ENCODE measurements around the gene TBC1D22A. TPM values are rescaled to one million over a fixed set of nuclear protein-coding genes. Genes with fewer than 3 reads are reported as not detected.

TBC1D22A gene
- total and polyA plus RNA-seq, 2 experiments from 2014 or later: 15.3 to 19.8 TPM

GRCh38 chr22:46934172-46934745, 171.8 kb downstream of the TBC1D22A start:
- peaks cover 3% of the 10 kb centered on the region for H3K79me2 ChIP-seq
- peaks cover 36% of the 10 kb centered on the region for H3K4me1 ChIP-seq (ENCODE audit: insufficient read depth)
- H3K9me2 ChIP-seq (replicated peaks; ENCODE audit: insufficient read depth): no peaks in the 10 kb centered on the region
- no peak for DNase-seq (ENCODE audit: low spot score)
- no peaks in the 10 kb centered on the region for H3K36me3 ChIP-seq (replicated peaks; ENCODE audit: insufficient read depth, low read depth)
- no peak overlapping the region for H3K4me3 ChIP-seq
- peak overlapping the region; percentile 49 for H3K4me2 ChIP-seq
- no peaks in the 10 kb centered on the region for H3K9me3 ChIP-seq (ENCODE audit: low read depth)
- WGBS (ENCODE audit: low lambda C conversion rate, missing lambda C conversion rate): 93% methylated on average over 14 of the region's 14 CpGs
- peak overlapping the region; percentile 98 for H3K27ac ChIP-seq
- H2AFZ ChIP-seq: no peak overlapping the region
- TF ChIP-seq EZH2 (IDR thresholded peaks at IDR 0.05; ENCODE audit: borderline replicate concordance): no peak
- no peak for TF ChIP-seq EZH2phosphoT487 (IDR thresholded peaks at IDR 0.05; ENCODE audit: low read depth, severe bottlenecking, unreplicated experiment)
- no peak for TF ChIP-seq CTCF (IDR thresholded peaks at IDR 0.05; ENCODE audit: poor library complexity)
- no peaks in the 10 kb centered on the region for H4K20me1 ChIP-seq (ENCODE audit: insufficient read depth, poor library complexity, severe bottlenecking)
- H3K27me3 ChIP-seq: no peaks in the 10 kb centered on the region

GRCh38 chr22:46934746-46935491, 172.5 kb downstream of the TBC1D22A start:
- H3K9me3 ChIP-seq (ENCODE audit: low read depth): no peaks in the 10 kb centered on the region
- H3K79me2 ChIP-seq: peaks cover 3% of the 10 kb centered on the region
- peaks cover 36% of the 10 kb centered on the region for H3K4me1 ChIP-seq (ENCODE audit: insufficient read depth)
- no peaks in the 10 kb centered on the region for H3K36me3 ChIP-seq (replicated peaks; ENCODE audit: insufficient read depth, low read depth)
- H4K20me1 ChIP-seq (ENCODE audit: insufficient read depth, poor library complexity, severe bottlenecking): no peaks in the 10 kb centered on the region
- H3K4me3 ChIP-seq: no peak overlapping the region
- peak; percentile 87 for DNase-seq (ENCODE audit: low spot score)
- H3K4me2 ChIP-seq: peak overlapping the region; percentile 49
- TF ChIP-seq EZH2phosphoT487 (IDR thresholded peaks at IDR 0.05; ENCODE audit: low read depth, severe bottlenecking, unreplicated experiment) (no peak), CTCF (IDR thresholded peaks at IDR 0.05; ENCODE audit: poor library complexity) (no peak), EZH2 (IDR thresholded peaks at IDR 0.05; ENCODE audit: borderline replicate concordance) (no peak)
- no peaks in the 10 kb centered on the region for H3K9me2 ChIP-seq (replicated peaks; ENCODE audit: insufficient read depth)
- H3K27me3 ChIP-seq: no peaks in the 10 kb centered on the region
- H2AFZ ChIP-seq: no peak overlapping the region
- H3K27ac ChIP-seq: peak overlapping the region; percentile 98
- WGBS (ENCODE audit: low lambda C conversion rate, missing lambda C conversion rate): 74% methylated on average over 14 of the region's 14 CpGs

DNA sequence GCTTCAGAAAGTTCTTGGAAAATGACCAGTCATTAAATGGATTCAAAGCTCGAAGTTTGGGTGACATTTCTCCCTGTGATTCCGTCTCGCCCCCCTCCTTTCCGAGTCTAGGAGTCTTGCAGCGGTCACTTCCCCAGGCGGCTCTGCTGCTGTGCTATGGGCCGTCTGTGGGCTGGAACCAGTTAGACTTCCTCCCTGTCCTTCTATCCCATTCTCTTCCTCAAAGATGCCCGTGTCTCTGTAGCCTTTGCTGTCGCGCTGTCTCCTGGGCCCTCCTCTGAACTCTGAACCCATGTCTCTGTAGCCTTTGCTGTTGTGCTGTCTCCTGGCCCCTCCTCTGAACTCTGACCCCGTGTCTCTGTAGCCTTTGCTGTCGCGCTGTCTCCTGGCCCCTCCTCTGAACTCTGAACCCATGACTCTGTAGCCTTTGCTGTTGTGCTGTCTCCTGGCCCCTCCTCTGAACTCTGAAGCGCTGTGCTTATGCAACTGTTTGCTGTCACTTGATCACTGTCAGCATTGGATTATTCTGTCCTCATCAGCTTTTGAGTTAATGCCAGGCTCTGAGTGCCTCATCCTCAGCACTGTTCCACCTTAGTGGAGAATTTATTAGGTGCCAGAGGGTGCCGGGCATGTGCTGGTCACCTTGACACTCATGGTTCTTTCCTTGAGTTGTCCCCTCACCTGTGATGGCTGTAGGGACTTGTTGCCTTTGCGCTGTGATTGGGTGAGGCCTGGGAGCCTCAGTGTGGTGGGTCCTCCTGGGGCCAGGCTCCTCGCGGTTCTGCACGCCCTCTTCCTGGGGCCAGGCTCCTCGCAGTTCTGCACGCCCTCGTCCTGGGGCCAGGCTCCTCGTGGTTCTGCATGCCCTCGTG, 173.3 kb downstream of the TBC1D22A start:
- Histone ChIP-seq H3K27me3 (no peaks in the 10 kb centered on the region), H3K4me2 (peak overlapping the region; percentile 39), H3K4me3 (no peak overlapping the region), H3K79me2 (peaks cover 3% of the 10 kb centered on the region), H3K9me2 (replicated peaks; ENCODE audit: insufficient read depth) (no peaks in the 10 kb centered on the region), H3K27ac (peak overlapping the region; percentile 98), H3K36me3 (replicated peaks; ENCODE audit: insufficient read depth, low read depth) (no peaks in the 10 kb centered on the region), H4K20me1 (ENCODE audit: insufficient read depth, poor library complexity, severe bottlenecking) (no peaks in the 10 kb centered on the region), H3K9me3 (ENCODE audit: low read depth) (no peaks in the 10 kb centered on the region), H3K4me1 (ENCODE audit: insufficient read depth) (peaks cover 36% of the 10 kb centered on the region), H2AFZ (no peak overlapping the region)
- DNase-seq (ENCODE audit: low spot score): peak; percentile 74
- 81% methylated on average over 24 of the region's 24 CpGs for WGBS (ENCODE audit: low lambda C conversion rate, missing lambda C conversion rate)
- TF ChIP-seq CTCF (IDR thresholded peaks at IDR 0.05; ENCODE audit: poor library complexity) (no peak), EZH2 (IDR thresholded peaks at IDR 0.05; ENCODE audit: borderline replicate concordance) (no peak), EZH2phosphoT487 (IDR thresholded peaks at IDR 0.05; ENCODE audit: low read depth, severe bottlenecking, unreplicated experiment) (no peak)
